Raji (cell line): ENCODE measurements around the gene SFXN5.

Experiments
- POLR2A ChIP-seq: IDR thresholded peaks from 2 replicates; pipeline ENCODE4 v1.6.1; 2011; ENCODE audit warnings: low read depth, low read length, control low read depth; ENCODE audit not compliant: insufficient read depth

Gene SFXN5

DNA sequence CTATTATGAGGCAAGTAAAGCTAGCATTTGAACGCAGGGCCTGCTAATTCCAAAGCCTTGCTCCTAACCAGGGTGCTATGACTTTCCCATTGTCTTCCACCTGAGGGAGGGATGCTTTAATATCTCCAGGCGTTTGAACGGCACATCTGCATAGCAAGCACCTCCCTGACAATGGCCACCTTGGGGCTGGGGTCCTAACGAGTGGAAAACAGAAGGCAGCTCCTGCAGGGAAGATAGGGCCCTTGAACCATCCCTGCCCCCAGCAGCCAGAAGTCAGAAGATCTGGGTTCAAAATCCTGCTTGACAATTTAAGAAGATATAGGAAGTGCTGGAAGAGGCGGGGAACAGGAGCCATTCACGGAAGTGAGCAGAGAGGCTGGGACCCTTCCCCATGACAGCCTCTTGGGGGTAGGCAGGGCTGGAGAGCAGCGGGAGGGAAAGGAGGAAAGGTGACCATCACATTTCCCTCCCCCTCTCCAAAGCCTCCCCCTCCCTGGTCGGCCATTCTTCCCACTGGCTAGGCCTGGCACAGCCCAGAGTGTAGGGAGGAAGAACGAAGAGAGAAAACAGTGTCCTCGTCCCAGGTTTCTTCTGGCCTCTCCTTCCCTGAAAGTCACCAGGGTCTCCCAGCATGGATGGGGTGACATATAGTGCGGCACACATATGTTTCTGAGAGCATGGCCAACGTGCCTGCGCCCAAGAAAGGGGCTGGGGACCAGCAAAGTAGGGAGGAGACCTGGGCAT lies 80.6 kb downstream of the SFXN5 start:
- TF ChIP-seq POLR2A, result no peak

DNA sequence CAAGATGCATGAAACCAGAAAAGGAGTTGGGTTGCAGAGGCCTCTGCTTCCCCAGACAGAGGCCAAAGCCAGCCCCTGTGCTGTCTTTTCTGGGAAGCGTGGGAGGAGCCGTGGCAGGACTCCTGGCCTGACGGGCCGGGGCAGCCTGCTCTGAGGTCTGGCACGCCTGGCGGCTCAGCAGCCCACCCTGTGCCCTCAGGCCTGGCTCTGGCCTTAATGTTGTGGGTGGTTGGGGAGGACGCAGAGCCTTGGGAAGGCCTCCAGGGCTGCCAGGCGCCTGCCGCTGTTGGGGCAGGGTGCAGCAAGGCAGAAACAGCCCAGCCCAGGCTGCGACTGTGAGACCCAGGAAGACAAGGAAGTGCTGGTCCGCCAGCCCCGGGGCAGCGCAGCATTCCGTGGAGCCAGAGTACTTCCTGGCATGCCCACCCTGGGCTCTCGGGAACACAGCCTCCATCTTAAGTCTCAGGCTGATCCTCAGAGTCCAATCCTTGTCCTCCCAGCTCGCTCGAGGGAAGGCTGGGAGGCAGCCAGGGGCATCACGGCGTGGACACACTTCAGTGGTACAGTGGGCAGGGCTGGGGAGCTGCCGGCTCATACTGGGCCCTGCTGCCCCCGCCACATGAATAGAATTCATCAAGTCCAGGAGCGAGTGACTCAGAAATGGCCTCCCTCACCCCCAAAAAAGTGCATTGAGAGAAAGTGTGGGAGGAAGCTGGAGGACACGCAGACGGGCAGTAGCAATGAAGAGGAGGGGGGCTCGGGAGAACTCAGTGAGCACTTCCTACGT lies 81.5 kb downstream of the SFXN5 start:
- TF ChIP-seq POLR2A, result no peak

- TF ChIP-seq POLR2A, result no peak
These were observed 82.7 kb downstream of the SFXN5 start for GRCh38 chr2:72988726-72989273.

GRCh38 chr2:72988041-72988440 lies 83.5 kb downstream of the SFXN5 start:
- no peak for TF ChIP-seq POLR2A

DNA sequence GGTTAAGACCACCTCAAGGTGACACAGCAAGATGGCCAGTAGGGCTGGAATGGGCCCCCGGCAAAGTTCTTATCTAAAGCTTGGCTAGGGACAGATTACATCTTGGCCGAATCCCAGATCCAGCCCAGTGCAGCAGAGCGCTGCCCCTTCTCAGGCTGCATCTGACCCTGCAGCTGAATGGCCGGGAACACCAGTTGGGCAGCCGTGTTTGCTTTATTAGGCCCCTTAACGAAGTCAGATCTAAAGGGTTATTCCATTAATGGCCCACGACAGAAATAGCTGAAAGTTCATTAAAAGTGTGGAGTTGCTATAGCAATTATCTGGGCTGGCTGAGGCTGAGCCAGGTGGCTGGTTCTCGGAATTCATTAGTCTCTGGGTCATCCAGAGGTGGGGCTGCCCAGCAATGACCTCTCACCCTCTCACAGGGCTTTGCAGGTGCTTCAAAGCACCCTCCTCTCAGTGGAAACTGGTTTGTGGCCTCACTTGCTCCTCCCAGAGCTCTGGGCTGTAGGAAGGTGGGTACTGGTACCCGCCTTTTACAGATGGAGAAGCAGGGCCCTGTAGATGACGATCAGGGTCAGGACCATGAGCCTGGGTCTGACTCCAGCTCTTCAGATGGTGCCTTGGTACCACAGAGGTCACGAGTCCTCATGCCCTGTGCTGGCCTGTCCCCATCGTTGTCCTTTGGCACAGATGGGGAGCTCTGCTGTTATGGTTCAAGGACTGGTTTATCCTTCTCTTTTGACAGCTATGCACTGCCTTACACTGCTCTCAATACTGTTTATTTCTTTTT lies 85.4 kb downstream of the SFXN5 start:
- no peak for TF ChIP-seq POLR2A

- no peak for TF ChIP-seq POLR2A
These were observed 86.4 kb downstream of the SFXN5 start for GRCh38 chr2:72985136-72985535.

DNA sequence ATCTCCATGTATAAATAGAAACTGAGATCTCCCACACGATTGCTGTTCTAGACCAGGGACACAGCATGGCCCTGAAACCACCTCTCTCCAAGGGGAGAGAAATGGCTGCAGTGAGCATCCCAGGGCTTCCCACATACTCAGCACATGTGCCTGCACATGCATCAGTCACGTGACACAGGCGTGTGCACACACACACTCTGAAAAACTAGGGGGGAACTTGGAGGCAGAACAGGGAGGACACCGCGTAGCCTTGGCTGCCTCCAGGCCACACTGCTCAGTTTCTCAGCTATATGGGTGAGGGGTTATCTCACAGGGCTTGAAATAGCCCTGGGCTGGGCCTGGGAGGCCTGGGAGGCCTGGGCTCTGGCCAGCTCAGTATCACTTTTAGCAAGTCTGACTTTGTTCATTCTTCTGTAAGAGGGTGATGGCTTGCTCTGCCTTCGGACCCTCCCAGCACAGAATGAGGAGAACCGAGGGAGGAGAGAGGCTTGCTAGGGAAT lies 87.3 kb downstream of the SFXN5 start:
- no peak for TF ChIP-seq POLR2A

DNA sequence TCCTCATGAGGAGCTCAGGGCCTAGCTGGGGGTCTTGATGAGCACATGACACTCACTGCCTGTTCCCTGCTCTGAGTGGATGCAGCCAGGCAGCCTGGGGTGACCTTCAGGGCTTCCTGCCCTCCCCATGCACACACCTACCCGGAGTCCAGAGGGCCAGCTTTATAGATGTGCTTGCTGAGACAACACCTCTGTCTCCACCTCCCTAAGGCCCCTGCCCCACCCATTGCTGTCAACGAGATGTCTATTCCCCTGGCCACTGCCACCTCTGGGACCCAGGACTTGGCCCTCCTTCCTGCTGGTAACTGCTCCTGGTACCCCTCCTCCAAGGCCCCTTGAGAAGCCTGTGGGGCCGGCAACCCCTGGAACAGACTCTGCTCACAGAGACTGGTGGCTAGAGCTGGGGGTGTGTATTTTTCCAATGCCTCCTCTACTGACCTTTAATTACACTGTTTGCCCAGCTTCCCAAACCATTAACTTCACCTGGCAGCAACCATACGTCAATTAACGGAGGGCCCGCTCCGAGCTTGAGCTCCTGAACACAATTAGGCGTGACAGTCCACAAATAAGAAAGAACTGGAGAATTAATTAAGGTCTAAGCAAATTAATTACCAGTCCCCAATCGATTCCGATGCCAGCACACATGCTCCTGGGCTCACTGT lies 87.9 kb downstream of the SFXN5 start:
- TF ChIP-seq POLR2A, result no peak

DNA sequence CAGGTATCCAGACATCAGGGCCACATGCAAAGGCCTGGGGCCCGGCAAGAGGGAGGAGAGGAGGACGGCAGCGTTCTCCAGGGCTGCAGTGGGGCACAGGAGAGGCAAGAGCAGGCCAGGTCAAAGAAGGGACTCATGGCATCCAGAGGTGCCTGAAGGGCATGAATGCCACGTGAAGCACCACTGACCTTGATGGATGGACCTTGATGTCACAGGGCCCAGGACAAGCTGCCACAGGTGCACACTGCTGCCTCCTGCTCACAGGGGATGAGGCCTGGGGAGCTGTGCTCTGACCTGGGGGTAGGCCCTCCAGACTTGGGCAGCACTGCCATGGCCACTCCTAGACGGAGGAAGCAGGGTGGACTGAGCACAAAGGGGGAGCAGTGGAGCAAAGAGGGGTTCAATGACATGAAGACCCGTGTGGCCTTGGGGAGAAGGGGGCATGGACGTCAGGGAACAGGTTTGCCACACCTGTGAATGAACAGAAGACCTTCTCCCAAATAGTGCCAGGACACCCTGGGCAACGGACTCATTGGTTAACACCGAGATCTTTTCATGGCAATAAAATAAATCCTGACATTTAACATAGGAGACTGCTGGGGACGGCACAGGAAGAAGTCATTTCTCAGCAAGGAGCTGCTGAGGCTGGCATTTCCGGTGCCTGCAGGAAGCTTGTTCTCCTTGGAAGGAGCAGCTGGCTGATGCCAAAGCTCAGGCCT lies 88.6 kb downstream of the SFXN5 start:
- no peak for TF ChIP-seq POLR2A

DNA sequence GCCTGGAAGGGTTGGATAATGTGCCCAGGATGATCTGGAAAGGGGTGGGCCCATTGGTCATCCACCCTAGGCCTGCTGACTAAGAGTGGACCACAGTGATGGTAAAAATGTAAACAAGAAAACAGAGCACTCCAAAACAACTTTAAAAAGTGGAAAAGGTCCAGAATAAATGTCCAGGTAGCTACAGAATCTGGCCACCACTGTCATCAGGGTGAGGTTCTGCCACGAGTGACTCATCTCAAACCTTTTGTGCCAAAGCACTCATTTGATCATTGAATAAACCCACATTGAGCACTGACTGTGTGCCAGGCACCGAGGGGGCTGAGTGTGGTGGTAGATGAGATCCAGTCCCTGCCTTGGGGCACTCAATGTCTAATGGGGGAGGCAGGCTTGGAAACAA lies 89.3 kb downstream of the SFXN5 start:
- no peak for TF ChIP-seq POLR2A

GRCh38 chr2:72981536-72981935 lies 90.0 kb downstream of the SFXN5 start:
- TF ChIP-seq POLR2A, result no peak

DNA sequence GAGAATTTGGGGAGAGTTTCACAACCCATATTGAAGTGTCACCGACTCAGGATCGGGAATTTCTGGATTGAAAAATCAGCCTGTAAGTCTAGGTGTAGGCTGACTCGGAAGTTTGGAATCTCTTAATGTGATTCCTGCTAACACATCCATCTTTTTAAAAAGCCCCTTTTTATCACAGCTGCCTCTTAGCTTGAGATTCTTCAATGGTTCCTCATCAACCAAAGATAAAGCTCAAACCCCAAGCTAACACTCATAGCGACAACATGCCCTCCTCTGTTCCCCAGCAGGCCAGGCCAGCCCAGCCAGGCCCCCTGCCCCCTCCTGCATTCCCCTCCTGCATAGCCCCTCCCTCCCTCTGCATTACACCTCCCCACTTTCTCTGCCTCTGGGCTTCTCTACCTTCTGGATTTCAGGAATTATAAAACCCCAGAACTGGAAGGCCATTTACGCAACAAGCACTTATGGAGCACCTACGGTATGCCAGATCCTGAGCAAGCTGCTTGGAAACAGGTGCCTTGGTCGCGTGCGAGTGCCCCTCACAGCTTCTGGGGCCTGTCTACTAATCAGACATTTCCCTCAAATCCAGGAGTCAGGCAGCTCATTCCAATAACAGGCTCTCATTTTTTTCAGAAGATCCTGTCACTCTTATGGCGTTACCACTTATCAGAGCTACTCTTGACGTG lies 90.8 kb downstream of the SFXN5 start:
- TF ChIP-seq POLR2A, result no peak

DNA sequence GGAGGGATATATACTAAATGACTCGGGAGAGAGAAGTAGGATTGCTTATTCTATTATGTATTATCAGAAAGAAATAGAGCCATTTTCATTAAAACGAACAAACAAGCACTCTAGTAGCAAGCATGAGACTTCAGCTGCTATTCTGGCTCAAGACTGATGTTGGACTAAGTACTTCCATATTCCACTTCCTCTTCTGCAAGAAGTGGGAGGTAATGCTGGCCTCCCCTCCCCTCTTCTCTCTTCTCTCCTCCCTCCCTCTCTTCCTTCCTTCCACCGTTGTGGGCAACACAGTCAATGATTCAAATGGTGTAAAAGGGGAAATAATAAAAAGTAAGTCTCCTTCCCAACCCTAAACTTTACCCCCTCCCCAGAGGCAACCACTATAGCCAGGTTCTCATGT lies 91.6 kb downstream of the SFXN5 start:
- no peak for TF ChIP-seq POLR2A
